Right lobe of liver (tissue), 4 donors: ENCODE results near the gene VKORC1.

Source experiments
- POLR2A ChIP-seq: fragments of 450-650 bp; IDR thresholded peaks from one replicate; pipeline ENCODE4 v1.6.1; 2017; ENCODE audit warnings: antibody characterized with exemption, mild to moderate bottlenecking
- TF ChIP-seq, protein P1 (sequence below), 4 donors: fragments of 200-600 bp in 3 of 4; fragments of 450-650 bp in 1 of 4; IDR thresholded peaks; one replicate each; pipeline versions ENCODE4 v1.5.1 to v1.8.0; 2016 to 2022; ENCODE audit warnings: antibody characterized with exemption in 4 of 4, mild to moderate bottlenecking in 2 of 4
- donor health status: DM: no; HTN: no; CAD: no.
- donor health status: DM: no; HTN: no; CAD: no.
- donor health status: DM: no; HTN: yes; CAD: no.

DNA sequence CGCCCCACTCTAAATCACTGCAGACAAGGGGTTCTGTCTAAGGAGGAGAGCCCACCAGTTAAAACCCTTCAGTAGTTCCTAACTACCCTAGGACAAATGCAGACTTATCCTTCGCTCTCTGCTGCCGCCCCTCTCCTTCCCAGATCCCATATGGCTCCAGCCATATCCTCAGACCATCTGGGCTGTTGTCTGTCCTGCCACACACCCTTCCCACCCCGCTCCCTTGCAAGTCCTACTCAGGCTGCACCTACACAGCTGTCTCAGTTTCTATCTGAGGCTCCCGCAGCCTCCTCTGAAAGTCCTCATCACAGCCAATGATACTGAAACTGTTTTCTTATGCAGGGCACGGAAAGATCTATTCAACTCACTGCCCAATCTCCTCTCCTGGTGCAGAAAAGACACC is 12.9 kb upstream of the VKORC1 start:
- TF ChIP-seq, protein P1, sequence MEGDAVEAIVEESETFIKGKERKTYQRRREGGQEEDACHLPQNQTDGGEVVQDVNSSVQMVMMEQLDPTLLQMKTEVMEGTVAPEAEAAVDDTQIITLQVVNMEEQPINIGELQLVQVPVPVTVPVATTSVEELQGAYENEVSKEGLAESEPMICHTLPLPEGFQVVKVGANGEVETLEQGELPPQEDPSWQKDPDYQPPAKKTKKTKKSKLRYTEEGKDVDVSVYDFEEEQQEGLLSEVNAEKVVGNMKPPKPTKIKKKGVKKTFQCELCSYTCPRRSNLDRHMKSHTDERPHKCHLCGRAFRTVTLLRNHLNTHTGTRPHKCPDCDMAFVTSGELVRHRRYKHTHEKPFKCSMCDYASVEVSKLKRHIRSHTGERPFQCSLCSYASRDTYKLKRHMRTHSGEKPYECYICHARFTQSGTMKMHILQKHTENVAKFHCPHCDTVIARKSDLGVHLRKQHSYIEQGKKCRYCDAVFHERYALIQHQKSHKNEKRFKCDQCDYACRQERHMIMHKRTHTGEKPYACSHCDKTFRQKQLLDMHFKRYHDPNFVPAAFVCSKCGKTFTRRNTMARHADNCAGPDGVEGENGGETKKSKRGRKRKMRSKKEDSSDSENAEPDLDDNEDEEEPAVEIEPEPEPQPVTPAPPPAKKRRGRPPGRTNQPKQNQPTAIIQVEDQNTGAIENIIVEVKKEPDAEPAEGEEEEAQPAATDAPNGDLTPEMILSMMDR (IDR thresholded peaks at IDR 0.05) = no peak
- no peak for TF ChIP-seq POLR2A
